Activated CD4-positive, alpha-beta T cell treated with anti-CD3 and anti-CD28 coated beads for 36 hours (primary cell): Measurements from ENCODE around the gene TRMT1. TPM values are rescaled to one million over a fixed set of nuclear protein-coding genes. Genes with fewer than 3 reads are reported as not detected.

Source experiments
- ATAC-seq: fragments of 200-7000 bp; cut with Tn5 transposase; one replicate; pipeline ENCODE4 v1.10.0; 2021; ENCODE audit warnings: mild to moderate bottlenecking, moderate library complexity
- CTCF ChIA-PET: fragments of 350-600 bp; sonication (Branson Sonifier 250); formaldehyde crosslinking; loops from one replicate; lab custom pipeline; 2021; ENCODE audit warnings: antibody characterized with exemption; lab: Charles Lee
- POLR2A ChIA-PET: fragments of 350-600 bp; sonication (Branson Sonifier 250); formaldehyde crosslinking; loops from one replicate; lab custom pipeline; 2021; ENCODE audit warnings: antibody characterized with exemption, inconsistent platforms; lab: Charles Lee
- DNase-seq: peaks from one replicate; pipeline ENCODE4 v3.0.0-alpha.2; 2020
- H3K27ac Mint-ChIP-seq: one replicate; pipeline ENCODE4 v1.8.0; 2021; ENCODE audit warnings: mixed read lengths
- H3K27me3 Mint-ChIP-seq: one replicate; pipeline ENCODE4 v1.8.0; 2021; ENCODE audit warnings: mixed read lengths
- H3K36me3 Mint-ChIP-seq: one replicate; pipeline ENCODE4 v1.8.0; 2021; ENCODE audit warnings: low read depth, mixed read lengths
- H3K4me1 Mint-ChIP-seq: one replicate; pipeline ENCODE4 v1.8.0; 2021; ENCODE audit warnings: mixed read lengths
- H3K4me3 Mint-ChIP-seq: one replicate; pipeline ENCODE4 v1.8.0; 2021; ENCODE audit warnings: mild to moderate bottlenecking, moderate library complexity, mixed read lengths
- H3K9me3 Mint-ChIP-seq: one replicate; pipeline ENCODE4 v1.8.0; 2021; ENCODE audit warnings: low read depth, mixed read lengths
- intact Hi-C, 2 experiments: fragments of 100-400 bp; cut with DNase I in 1 of 2; cut with micrococcal nuclease in 1 of 2; formaldehyde crosslinking; loops; one replicate each; pipeline versions ENCODE4 v1.14.2 to v1.15.1; 2022 to 2024; cut with DNase I, micrococcal nuclease
- total RNA-seq, 2 experiments: library from RNA; stranded (reverse); gene quantifications; one replicate each; pipeline ENCODE4 v1.2.3, GENCODE V29; 2021

The TRMT1 gene
- total RNA-seq, 2 experiments from 2014 or later = 73.0 to 96.1 TPM

DNA sequence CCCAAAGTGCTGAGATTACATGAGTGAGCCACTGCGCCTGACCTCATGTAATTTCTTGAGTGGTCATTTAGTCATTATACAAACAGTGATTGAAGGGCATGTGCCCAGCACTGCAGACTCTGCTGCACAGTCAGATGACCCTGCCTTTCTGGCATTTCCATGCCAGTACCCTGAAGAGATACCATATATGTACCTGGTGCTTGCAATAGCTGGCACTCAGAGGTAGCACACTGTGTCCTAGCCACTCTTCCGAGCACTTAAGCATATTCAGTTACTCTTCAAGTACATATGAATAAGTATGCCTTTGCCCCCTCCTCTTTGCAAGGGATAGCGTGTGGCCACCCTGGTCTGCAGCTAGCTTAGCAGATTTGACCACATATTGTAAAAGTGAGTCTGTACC, 18.1 kb upstream of the TRMT1 start:
- POLR2A ChIA-PET = no interaction called here
- intact Hi-C loops = no loop called here

DNA sequence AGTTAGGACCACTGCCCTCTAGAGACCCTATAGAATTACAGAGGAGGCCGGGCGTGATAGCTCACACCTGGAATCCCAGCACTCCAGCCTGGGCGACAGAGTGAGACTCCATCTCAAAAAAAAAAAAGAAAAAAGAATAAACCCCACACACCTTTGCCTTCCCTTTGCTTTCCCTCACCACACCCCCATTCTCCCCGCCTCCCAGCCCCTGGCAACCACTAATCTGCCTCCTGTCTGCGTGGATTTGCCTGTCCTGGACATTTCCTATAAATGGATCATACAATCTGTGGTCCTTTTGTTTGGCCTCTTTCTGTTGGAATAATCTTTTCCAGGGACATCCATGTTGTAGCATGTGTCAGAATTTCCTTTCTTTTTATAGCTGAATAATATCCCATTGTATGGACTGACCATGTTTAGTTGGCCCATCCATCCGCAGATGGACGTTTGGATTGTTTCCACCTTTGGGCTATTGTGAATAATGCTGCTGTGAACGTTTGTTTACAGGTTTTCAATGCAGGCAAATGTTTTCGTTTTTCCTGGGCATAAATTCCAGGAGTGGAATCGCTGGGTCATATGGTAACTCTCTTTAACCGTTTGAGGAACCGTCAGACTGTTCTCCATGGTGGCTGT, 16.8 kb upstream of the TRMT1 start:
- ChIA-PET POLR2A (interaction anchor here (0.6 to 1.5 kb wide), 3 partner anchors 16 to 128 kb away, joined by 3 to 9 read pairs (median 3); no protein-coding TSS in a partner anchor), CTCF (interaction anchor here (0.9 to 2.0 kb wide), 6 partner anchors 14 to 168 kb away, joined by 4 to 10 read pairs (median 5); partner anchors contain the start of genes IER2, NACC1 and STX10)
- Mint-ChIP-seq H3K27ac (peak overlapping the region; percentile 93), H3K27me3 (no peaks in the 10 kb centered on the region), H3K4me1 (peaks cover 36% of the 10 kb centered on the region), H3K4me3 (peak overlapping the region; percentile 43), H3K36me3 (peaks cover 27% of the 10 kb centered on the region), H3K9me3 (no peaks in the 10 kb centered on the region)
- DNase-seq = no peak
- ATAC-seq = no peak
- intact Hi-C loops = loop anchor here in 1 of 2 experiments (2.0 kb wide), 1 partner anchor 29 kb away; no protein-coding TSS in a partner anchor

More for the DNA sequence above, 18.1 kb upstream of the TRMT1 start:
- Mint-ChIP-seq H3K36me3 (peaks cover 27% of the 10 kb centered on the region), H3K27ac (no peak overlapping the region), H3K4me3 (no peak overlapping the region), H3K27me3 (no peaks in the 10 kb centered on the region), H3K4me1 (peaks cover 34% of the 10 kb centered on the region), H3K9me3 (no peaks in the 10 kb centered on the region)
- DNase-seq = no peak
- CTCF ChIA-PET = interaction anchor here (0.5 to 1.0 kb wide), 3 partner anchors 20 to 1363 kb away, joined by 4 read pairs; no protein-coding TSS in a partner anchor
- no peak for ATAC-seq

DNA sequence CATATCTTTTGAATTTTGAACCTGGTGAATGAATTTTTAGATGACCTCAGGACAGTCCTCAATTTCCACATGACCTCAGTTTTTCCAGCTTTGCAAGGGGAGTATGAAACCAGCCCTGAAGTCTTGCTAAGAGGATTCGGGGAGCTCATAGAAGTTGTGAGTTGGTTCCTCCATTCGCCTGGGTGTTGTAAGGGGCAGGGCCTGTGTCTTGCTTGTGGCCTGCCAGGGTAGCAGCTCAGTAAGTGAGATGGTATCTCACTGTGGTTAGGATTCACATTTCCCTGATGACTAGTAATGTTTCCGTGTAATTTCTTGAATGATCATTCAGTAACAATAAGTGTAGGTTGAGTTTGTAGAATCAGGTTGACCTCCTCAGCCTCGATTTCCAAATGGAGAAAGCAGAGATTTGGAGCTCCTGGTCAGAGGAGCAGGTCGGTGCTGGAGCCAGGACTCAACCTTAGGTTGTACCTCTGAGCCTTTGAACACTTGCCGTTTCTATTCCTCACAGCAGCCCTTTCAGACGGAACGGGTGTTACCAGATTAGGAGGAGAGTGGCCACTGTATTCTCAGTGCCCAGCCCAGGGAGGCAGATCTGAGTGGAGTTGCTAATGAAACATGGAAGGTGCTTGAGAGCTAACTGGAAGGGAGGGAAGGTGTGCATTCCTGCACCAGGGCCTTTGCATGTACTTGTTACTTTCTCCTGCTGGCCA, 16.1 kb upstream of the TRMT1 start:
- DNase-seq (peak; percentile 81), ATAC-seq (peak; percentile 98)
- Mint-ChIP-seq H3K36me3 (peaks cover 25% of the 10 kb centered on the region), H3K27me3 (no peaks in the 10 kb centered on the region), H3K27ac (peak overlapping the region; percentile 93), H3K4me1 (peaks cover 41% of the 10 kb centered on the region), H3K4me3 (peak overlapping the region; percentile 43), H3K9me3 (no peaks in the 10 kb centered on the region)
- CTCF ChIA-PET = interaction anchor here (0.6 to 2.0 kb wide), 14 partner anchors 12 to 167 kb away, joined by 3 to 10 read pairs (median 4); partner anchors contain the start of genes IER2, NACC1 and STX10
- intact Hi-C loops = loop anchor here (1.0 to 2.0 kb wide), 7 partner anchors 14 to 76 kb away; partner anchors contain the start of genes IER2 (in 1 of the 2), NACC1 (in 1 of the 2), STX10 (in 1 of the 2) and TRMT1 (in 1 of the 2)
- POLR2A ChIA-PET = interaction anchor here (0.6 to 1.5 kb wide), 8 partner anchors 11 to 238 kb away, joined by 3 to 10 read pairs (median 4); no protein-coding TSS in a partner anchor

DNA sequence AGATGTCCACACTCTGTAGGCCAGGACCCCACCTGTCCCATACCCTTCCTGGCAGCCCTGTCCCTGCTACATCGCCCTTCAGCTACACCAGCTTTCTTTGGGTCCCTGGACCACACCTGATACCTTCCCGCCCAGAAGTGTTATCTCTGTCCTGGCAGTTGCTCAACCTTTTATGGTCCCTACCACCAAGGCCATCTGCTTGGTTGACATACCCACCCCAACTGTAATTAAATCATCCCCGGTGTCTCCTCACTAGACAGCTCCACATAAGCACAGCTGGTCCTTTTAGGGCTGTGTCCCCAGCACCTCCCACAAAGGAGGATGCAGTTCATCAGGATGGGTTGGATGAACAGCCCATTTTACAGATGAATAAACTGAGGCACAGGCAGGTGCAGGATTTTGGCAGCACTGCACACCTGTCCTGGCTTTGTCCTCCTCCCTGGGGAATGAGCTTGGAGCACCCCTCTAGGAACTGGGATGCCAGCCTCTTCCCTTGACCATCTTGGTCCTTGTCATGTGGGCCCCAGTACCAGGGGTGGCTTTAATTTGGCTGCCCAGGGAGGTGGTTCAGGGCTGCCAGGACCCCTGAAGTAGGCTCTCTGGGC, 14.4 kb upstream of the TRMT1 start:
- Mint-ChIP-seq H3K36me3 (peaks cover 23% of the 10 kb centered on the region), H3K9me3 (no peaks in the 10 kb centered on the region), H3K27ac (peak overlapping the region; percentile 87), H3K4me1 (peaks cover 43% of the 10 kb centered on the region), H3K4me3 (no peak overlapping the region), H3K27me3 (no peaks in the 10 kb centered on the region)
- intact Hi-C loops = no loop called here
- ChIA-PET CTCF (interaction anchor here (1.3 to 2.0 kb wide), 3 partner anchors 10 to 64 kb away, joined by 3 to 10 read pairs (median 5); no protein-coding TSS in a partner anchor), POLR2A (no interaction called here)
- no peak for ATAC-seq
- no peak for DNase-seq

DNA sequence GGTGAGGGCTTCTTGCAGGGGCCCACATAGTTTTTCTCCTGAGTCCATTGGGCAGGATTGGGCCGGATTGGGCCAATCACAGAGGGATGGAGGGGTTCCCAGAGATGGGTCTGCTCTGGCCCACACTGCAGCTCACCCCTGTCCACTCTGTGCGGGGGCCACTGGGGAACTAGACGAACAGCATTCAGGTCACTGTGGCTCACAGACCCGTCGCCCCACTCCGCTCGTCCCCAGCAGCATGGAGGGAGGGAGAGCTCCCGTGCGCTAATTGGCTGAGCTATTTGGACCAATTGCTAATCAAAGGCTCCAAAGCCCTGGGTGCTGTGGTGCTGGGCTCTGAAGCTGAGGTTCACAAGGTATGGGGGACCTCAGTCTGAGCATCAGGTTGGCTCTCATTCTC, 12.8 kb upstream of the TRMT1 start:
- POLR2A ChIA-PET = no interaction called here
- ATAC-seq (no peak), DNase-seq (no peak)
- peaks cover 23% of the 10 kb centered on the region for H3K36me3 Mint-ChIP-seq
- peaks cover 41% of the 10 kb centered on the region for H3K4me1 Mint-ChIP-seq
- no peak overlapping the region for H3K4me3 Mint-ChIP-seq
- H3K9me3 Mint-ChIP-seq = no peaks in the 10 kb centered on the region
- H3K27me3 Mint-ChIP-seq = no peaks in the 10 kb centered on the region
- H3K27ac Mint-ChIP-seq = no peak overlapping the region
- intact Hi-C loops = no loop called here
- CTCF ChIA-PET = interaction anchor here (1.4 kb wide), 1 partner anchor 25 kb away, joined by 5 read pairs; no protein-coding TSS in a partner anchor

DNA sequence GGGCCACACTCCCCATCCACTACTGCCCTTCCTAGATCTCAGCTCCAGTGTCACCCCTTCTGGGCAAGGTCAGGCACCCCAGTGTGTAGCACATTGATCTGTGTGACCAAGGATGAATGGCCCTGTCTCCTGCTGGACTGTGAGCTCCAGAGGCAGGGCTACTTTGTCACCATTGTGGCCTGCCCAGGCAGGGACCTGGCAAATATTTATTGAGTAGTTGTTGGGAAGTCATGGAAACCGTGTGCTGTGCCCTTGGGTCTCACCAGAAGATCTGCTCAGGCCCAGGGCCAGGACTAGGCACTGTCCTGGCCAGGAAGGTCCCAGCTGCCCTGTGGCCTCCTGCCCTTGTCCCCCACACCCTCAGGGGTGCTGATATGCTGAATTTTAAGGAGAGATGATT, 12.0 kb upstream of the TRMT1 start:
- no peak overlapping the region for H3K27ac Mint-ChIP-seq
- no peaks in the 10 kb centered on the region for H3K27me3 Mint-ChIP-seq
- DNase-seq (no peak), ATAC-seq (no peak)
- intact Hi-C loops = no loop called here
- peaks cover 24% of the 10 kb centered on the region for H3K36me3 Mint-ChIP-seq
- H3K9me3 Mint-ChIP-seq = no peaks in the 10 kb centered on the region
- ChIA-PET POLR2A (interaction anchor here (0.6 to 1.2 kb wide), 3 partner anchors 27 to 686 kb away, joined by 3 to 4 read pairs (median 3); no protein-coding TSS in a partner anchor), CTCF (interaction anchor here (0.6 to 1.4 kb wide), 5 partner anchors 8 to 297 kb away, joined by 3 to 5 read pairs (median 3); no protein-coding TSS in a partner anchor)
- H3K4me1 Mint-ChIP-seq = peaks cover 37% of the 10 kb centered on the region
- H3K4me3 Mint-ChIP-seq = no peak overlapping the region

DNA sequence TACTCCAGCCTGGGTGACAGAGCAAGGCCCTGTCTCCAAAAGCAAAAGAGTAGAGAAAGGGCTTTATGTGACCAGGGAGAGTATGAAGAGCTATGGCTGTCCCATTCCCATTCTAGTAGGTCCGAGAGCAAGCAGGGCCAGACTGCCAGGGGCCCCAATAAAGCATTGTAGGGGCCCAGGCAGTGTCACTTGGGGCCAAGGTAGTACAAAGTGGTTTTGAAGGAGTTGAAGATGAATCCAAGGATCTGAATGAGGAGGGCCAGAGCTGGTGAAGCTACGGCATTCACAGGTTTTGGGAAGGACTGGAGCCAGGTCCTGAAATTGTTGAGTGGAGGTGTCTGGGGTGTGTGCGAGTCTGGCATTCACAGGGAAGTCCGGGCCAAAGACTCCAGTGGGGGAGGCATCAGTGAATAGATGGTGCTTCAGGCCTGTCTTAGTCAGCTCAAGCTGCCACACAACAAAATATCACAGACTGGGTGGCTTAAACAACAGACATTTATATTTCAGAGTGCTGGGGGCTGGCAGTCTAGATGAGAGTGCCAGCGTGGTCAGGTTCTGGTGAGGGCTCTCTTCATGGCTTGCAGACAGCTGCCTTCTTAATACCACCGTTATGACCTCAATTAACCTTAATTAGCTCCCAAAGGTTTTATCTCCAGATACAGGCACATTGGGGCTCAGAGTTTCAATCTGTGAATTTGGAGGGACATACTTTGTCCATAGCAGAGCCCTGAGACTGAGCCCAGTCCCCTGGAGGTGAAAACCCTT, 11.5 kb upstream of the TRMT1 start:
- H3K27ac Mint-ChIP-seq = no peak overlapping the region
- POLR2A ChIA-PET = interaction anchor here (0.6 to 1.2 kb wide), 2 partner anchors 28 to 687 kb away, joined by 3 to 4 read pairs; no protein-coding TSS in a partner anchor
- H3K9me3 Mint-ChIP-seq = no peaks in the 10 kb centered on the region
- ATAC-seq (no peak), DNase-seq (no peak)
- H3K4me3 Mint-ChIP-seq = no peak overlapping the region
- H3K36me3 Mint-ChIP-seq = peaks cover 20% of the 10 kb centered on the region
- CTCF ChIA-PET = interaction anchor here (0.6 to 1.4 kb wide), 7 partner anchors 9 to 1003 kb away, joined by 3 to 4 read pairs (median 3); no protein-coding TSS in a partner anchor
- intact Hi-C loops = no loop called here
- no peaks in the 10 kb centered on the region for H3K27me3 Mint-ChIP-seq
- peaks cover 31% of the 10 kb centered on the region for H3K4me1 Mint-ChIP-seq

DNA sequence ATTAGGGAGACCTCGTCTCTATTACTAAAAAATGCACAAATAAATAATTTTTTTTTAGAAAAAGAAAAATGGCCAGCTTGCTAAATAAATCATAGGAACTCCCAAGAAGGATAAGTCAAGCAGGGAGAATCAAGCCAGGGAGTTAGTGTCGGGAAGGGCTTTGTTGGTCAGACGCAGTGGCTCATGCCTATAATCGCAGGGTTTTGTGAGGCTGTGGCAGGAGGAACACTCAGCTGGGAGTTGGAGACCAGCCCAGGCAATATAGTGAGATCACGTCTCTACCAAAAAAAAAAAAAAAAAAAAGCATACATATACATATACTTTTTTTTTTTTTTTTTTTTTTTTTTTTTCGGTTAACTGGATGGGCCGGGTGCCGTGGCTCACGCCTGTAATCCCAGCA, 10.5 kb upstream of the TRMT1 start:
- Mint-ChIP-seq H3K9me3 (no peaks in the 10 kb centered on the region), H3K27me3 (no peaks in the 10 kb centered on the region), H3K27ac (no peak overlapping the region), H3K4me1 (peaks cover 30% of the 10 kb centered on the region), H3K36me3 (peaks cover 18% of the 10 kb centered on the region), H3K4me3 (no peak overlapping the region)
- POLR2A ChIA-PET = no interaction called here
- intact Hi-C loops = no loop called here
- CTCF ChIA-PET = interaction anchor here (0.7 to 1.4 kb wide), 5 partner anchors 9 to 161 kb away, joined by 3 to 4 read pairs (median 3); partner anchors contain the start of gene NACC1
- DNase-seq (no peak), ATAC-seq (no peak)

DNA sequence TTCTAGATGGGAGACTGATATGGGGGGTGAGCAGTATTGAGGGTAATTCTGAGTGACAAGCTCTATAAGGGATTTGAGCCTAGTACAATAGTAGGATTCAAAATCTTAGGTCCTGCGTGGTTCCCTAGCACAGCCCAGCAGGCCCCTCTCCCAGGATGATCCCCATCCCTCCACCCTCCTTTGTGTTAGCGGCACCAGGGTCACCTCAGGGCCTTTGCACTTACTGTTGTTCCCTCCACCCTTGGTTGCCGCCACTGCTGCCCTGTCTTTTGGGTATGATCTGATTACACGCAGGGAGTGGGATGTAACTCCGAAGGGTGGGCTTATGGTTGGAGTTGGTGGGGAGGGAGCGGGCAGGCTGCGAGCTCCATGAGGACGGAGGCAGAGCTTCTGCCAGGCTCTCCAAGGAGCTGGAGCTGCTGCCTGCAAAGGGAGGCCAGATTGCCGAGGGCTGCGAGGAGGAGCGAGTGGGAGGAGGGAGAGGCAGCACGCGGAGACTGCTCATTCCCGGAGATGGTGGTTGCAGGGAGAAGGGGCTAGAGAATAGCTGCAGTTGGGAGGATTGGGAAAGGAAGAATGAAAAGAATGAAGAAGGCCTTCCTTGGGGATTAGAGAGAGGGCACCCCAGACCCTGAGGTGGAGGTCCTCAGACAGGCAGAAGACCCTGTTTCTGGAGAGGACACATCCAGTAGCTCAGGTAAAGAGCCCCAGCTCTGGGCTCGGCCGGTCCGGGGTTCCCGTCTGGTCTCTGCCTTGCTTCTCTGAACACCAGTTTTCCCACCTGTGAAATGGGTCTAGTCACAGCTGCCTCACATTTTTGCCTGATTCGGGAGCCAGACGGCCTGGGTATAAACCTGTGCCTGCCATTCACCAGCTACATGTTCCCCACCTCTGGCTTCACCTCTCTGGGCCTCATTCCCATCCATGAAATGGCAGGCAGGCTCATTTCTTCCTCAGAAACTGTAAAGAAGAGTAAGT, 6.7 kb upstream of the TRMT1 start:
- intact Hi-C loops = no loop called here
- H3K36me3 Mint-ChIP-seq = peaks cover 18% of the 10 kb centered on the region
- no peak for ATAC-seq
- DNase-seq = no peak
- ChIA-PET CTCF (interaction anchor here (0.5 kb wide), 1 partner anchor 155 kb away, joined by 4 read pairs; no protein-coding TSS in a partner anchor), POLR2A (no interaction called here)
- H3K27me3 Mint-ChIP-seq = no peaks in the 10 kb centered on the region
- H3K4me1 Mint-ChIP-seq = peaks cover 45% of the 10 kb centered on the region
- H3K27ac Mint-ChIP-seq = no peak overlapping the region
- no peak overlapping the region for H3K4me3 Mint-ChIP-seq
- H3K9me3 Mint-ChIP-seq = no peaks in the 10 kb centered on the region
